GM19452 (cell line): ENCODE data around the gene GABBR2.

Experiments used
- ATAC-seq: cut with Tn5 transposase; IDR thresholded peaks from one replicate; pipeline ENCODE4 v1.9.1; 2021; ENCODE audit not compliant: unreplicated experiment

Gene GABBR2

GRCh38 chr9:98356953-98357690, 351.6 kb downstream of the GABBR2 start:
- ATAC-seq, result no peak

GRCh38 chr9:98356326-98356725, 352.4 kb downstream of the GABBR2 start:
- ATAC-seq, result no peak

- no peak for ATAC-seq
These were observed 357.4 kb downstream of the GABBR2 start for GRCh38 chr9:98351370-98351769.

DNA sequence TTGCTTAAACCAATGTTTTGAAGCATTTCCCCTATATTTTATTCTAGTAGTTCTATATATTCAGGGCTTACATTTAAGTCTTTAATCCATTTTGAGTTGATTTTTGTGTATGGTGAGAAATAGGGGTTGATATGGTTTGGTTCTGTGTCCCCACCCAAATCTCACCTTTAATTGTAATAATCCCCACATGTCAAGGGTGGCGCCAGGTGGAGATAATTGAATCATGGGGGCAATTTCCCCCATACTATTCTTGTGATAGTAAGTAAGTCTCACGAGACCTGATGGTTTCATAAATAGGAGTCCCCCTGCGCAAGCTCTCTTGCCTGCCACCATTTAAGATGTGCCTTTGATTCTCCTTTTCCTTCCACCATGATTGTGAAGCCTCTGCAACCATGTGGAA, 361.1 kb downstream of the GABBR2 start:
- no peak for ATAC-seq

- ATAC-seq, result no peak
These were observed 363.7 kb downstream of the GABBR2 start for GRCh38 chr9:98345011-98345410.

DNA sequence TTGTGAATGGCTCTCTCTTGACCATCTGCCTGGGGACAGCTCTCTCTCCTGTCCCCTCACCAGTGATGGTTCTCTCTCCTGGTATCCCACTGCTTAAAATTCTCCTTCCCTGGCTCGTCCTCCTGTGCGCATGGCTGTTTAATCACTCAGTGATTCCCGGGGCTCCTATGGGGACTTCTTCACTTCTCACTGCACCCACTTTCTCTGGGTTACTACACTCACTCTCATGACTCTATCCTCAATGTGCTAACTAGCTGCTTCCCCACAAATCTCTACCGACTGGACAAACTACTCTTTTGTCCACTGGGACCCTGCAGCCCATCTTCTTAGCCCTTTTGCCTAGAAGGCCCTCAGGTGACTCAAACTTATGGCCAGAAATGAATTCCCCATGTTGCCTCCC, 364.2 kb downstream of the GABBR2 start:
- ATAC-seq, result no peak

DNA sequence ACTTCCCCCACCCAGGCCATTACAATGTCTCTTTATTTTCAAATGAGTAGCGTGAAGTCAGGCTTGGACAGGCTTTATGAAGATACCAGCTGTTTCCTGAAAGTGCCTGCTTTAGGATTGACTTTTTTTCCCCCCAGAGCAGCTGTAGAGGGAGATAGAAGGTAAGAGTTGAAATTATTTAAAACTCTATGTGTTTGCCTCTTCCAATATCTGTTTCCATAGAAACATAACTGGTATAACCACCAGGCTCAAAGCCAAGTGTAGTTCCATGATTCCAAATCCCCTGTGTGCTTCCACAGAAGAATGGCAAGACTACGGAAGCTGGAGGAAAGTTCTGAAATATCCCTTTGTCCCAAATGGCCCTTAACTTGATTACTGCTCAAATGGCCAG, 365.9 kb downstream of the GABBR2 start:
- ATAC-seq, result no peak

- ATAC-seq, result no peak
These were observed 366.5 kb downstream of the GABBR2 start for GRCh38 chr9:98342098-98342819.

DNA sequence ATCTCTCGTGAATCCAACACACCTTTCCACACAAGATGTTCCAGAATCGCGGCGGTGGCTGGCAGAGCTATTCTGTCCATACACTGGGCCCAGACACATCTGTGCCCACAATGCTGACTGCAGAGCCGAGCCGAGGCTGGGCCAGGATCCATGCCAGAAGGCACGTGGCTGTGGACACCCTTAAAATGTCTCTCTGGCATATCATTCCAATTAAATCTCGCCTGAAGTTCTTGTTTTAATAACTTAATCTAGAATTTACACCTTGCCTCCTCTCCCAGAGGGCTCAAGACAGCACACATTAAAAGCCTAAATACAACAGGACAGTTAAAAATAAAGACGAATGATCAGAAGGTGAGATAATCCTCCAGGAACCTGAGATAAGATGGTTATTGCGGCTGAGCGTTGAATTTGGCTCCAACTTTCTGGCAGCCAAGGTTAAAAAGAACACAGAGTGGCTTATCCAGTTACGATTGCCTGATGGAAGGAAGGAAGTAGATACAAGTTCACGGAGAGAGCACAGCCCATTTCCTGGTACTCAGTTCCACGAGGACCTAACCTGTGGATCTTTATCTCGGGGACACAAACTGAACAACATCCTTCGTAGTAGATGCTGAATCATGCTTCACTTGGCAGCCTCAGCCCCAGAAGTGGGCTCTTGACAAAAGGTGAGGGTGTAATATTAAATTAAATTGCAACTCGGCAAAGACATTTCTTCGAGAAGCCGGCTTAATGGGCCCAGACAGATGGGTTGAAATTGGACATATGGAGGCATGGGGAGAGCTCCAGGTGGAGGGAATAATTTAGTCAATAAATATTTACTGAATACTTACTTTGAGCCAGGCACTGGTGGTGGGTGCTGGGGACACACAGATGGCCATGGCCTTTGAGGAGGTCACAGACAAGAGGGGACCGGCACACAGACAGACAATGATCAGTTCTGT, 367.3 kb downstream of the GABBR2 start:
- ATAC-seq, result no peak

- no peak for ATAC-seq
These were observed 368.5 kb downstream of the GABBR2 start for GRCh38 chr9:98339987-98340800.

DNA sequence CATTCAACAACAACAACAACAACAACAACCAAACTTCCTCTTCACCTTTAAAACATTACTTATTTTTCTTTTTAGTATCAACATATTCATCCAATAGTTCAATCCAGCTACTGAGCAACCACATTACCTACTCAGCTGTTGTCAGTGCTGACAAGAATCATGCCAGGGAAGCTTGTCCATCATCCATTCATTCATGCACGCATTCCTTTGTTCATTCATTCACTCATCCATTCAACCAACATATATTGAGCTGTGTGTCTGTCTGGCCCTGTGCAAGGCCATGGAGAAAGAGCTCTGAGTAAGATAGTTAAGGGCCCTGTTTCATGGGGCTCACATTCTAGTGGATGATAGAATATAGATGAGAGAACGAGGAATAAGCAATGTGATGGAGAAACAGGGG, 373.1 kb downstream of the GABBR2 start:
- ATAC-seq, result no peak

- ATAC-seq, result no peak
These were observed 373.9 kb downstream of the GABBR2 start for GRCh38 chr9:98334796-98335195.

GRCh38 chr9:98333703-98334582, 374.8 kb downstream of the GABBR2 start:
- ATAC-seq, result no peak

GRCh38 chr9:98332405-98332831, 376.3 kb downstream of the GABBR2 start:
- ATAC-seq, result no peak

DNA sequence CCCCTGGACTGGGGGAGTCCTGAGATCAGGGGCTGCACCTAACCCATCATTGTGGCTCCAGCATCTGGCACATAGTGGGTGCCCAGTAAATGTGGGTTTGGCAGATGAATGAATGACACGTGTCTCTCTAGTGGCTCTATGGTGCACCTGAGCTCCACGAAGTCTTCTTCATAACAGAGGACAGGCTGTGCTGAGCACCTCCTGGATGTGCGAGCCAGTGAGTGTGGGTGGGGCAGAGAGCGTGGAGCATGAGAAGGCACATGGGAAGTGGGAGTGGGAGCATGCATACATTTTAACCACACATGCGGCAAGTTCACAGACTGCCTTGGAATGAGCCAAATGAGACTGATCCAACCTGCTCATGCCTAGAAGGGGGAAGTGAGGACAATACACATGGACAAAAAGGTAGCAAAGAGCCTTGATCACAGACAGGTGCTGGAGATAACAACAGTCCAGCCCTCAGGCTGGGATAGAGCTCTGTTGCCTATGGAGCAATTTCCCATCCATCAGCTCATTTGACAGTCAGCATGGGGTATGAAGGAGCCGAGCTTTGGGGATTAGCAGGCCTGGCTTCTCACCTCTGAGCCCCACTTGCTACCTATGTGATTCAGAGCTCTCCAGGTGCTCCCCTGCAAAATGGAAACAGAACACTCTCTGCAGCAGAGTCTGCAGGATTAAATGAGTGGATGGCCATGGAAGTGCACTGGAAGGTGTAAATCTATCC, 377.0 kb downstream of the GABBR2 start:
- no peak for ATAC-seq

- no peak for ATAC-seq
These were observed 377.9 kb downstream of the GABBR2 start for GRCh38 chr9:98330831-98331230.

GRCh38 chr9:98329904-98330303, 378.8 kb downstream of the GABBR2 start:
- ATAC-seq, result no peak

- ATAC-seq, result no peak
These were observed 379.5 kb downstream of the GABBR2 start for GRCh38 chr9:98329281-98329680.

DNA sequence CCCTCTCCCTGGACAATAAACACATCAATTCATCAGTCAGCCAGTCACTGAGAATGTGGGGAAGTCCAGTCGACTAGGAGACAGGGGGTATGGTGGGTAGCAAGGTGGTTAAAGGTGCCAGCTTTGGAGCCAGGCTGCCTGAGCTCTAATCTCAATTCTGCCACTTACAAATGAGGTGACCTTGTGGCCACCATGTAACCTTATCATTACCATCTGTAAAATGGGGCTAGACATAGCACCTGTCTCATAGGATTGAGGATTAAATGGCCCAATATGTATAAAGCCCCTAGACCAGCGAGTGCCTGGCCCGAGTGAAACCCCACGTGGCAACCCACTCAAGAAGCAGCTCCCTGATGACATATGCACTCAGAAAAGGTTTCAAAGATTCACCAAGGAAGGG, 380.0 kb downstream of the GABBR2 start:
- ATAC-seq, result no peak
